OCI-LY3 (cell line): ENCODE measurements around the gene RNF115.

Experiments
- CTCF ChIP-seq: fragments of 200-600, 300-600 bp; sonication (generic); IDR thresholded peaks from 2 replicates; pipeline ENCODE4 v1.5.1; 2014; ENCODE audit warnings: antibody characterized with exemption, low read length, low read depth
- EZH2phosphoT487 ChIP-seq: fragments of 200-600 bp; shearing (Covaris generic); IDR thresholded peaks from 2 replicates; pipeline ENCODE4 v1.6.1; 2018; ENCODE audit warnings: antibody characterized with exemption, mixed run types, low read depth

DNA sequence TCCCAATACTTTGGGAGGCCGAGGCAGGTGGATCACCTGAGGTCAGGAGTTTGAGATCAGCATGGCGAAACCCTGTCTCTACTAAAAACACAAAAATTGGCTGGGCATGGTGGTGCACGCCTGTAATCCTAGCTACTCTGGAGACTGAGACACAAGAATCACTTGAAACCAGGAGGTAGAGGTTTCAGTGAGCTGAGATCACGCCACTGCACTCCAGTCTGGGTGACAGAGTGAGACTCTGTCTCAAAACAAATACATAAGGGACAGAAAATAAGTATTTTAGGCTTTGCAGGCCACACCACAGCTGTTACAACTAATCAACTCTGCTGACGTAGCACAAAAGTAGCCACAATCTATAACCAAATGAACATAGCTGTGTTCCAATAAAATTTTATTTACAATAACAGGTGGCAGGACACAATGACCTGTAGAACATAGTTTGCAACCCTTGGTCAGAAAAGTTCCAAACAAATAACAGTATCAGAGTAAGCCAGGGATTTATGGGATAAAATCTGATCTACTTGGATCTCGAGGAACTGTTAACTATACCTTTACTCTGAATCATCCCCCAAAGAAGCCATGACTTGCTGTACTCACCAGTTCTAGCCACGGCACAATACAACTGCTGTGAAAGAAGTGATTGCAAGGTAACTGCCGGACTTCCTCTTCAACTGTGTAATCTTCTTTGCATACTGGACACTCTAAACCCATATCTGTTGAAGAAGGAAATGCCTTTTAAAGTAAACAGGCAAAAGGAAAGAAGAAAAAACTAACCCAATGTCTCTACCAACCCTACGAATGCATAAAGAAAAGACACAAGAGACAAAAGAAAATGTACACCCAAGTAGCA is 76.3 kb downstream of the RNF115 start:
- TF ChIP-seq CTCF (no peak), EZH2phosphoT487 (no peak)
